Measurements from ENCODE around the gene ATXN7L1. TPM values are rescaled to one million over a fixed set of nuclear protein-coding genes. Genes with fewer than 3 reads are reported as not detected.

The ATXN7L1 gene
- total and polyA plus RNA-seq, 2 of the 8 experiments (the other 6 are each of a cell fraction or from before 2014, with no cell fraction given) = 14.3 to 34.0 TPM

DNA sequence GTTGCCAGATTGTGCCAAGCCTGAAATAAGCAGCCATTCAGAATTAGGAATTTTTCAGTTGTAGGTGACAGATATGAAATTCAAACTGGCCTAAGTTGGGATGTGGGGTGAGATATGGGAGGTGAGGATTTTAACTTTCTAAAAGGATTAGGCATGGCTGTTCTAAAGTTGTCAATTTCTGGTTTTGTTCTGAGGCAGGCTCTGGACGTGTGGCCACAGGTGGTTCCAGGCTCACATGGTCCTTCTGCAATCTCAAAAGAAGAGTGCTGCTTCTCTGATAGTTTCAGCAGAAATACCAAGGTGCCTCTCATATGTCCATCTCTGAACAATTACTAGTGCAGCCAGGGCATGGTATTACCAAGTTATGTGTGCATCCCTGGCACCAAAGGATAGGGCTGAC lies 316.5 kb downstream of the ATXN7L1 start:
- H2BK120ac ChIP-seq (replicated peaks; ENCODE audit: low read depth, low read length) = no peak overlapping the region
- WGBS, 2 experiments (ENCODE audit: extremely low coverage in 1 of 2, insufficient coverage in 1 of 2, insufficient read length in 1 of 2, insufficient replicate concordance in 2 of 2, low coverage in 1 of 2, low lambda C conversion rate in 2 of 2, missing lambda C conversion rate in 1 of 2) = 93% methylated on average over 1 of the region's 1 CpG; no CpG with 5 or more reads in 1 of the 2 experiments
- no peak overlapping the region for H2AK5ac ChIP-seq (ENCODE audit: low read depth, low read length)
- DNase-seq (ENCODE audit: low read depth in 1 of 2, low spot score in 2 of 2) (no peak), FAIRE-seq (no peak)
- H2BK12ac ChIP-seq (ENCODE audit: low read depth, low read length) = no peak overlapping the region
- H4K5ac ChIP-seq (ENCODE audit: insufficient read length, low read depth, low read length) = no peak overlapping the region
- TF ChIP-seq RFX5 (IDR thresholded peaks at IDR 0.05; ENCODE audit: borderline replicate concordance, low read depth, low read length) (no peak), SIRT6 (IDR thresholded peaks at IDR 0.05; ENCODE audit: low read length) (no peak), EGR1 (IDR thresholded peaks at IDR 0.05; ENCODE audit: borderline replicate concordance, low read depth, low read length) (no peak), TAF7 (optimal IDR thresholded peaks at IDR 0.05; ENCODE audit: borderline replicate concordance, low read depth, low read length) (no peak), KDM5A (IDR thresholded peaks at IDR 0.05; ENCODE audit: low read length) (no peak), POLR2AphosphoS5 (IDR thresholded peaks at IDR 0.05; ENCODE audit: low read depth, low read length) (no peak), SIX5 (IDR thresholded peaks at IDR 0.05; ENCODE audit: low read depth, low read length) (no peak), CTBP2 (IDR thresholded peaks at IDR 0.05; ENCODE audit: borderline replicate concordance, insufficient read depth, insufficient read length, low read length) (no peak), SIN3A (conservative IDR thresholded peaks at IDR 0.05 in 1 of 2, IDR thresholded peaks at IDR 0.05 in 1 of 2; ENCODE audit: low read depth in 1 of 2, low read length in 2 of 2) (no peak), TEAD4 (IDR thresholded peaks at IDR 0.05; ENCODE audit: low read depth, low read length) (no peak), CREB1 (IDR thresholded peaks at IDR 0.05) (no peak), TCF12 (IDR thresholded peaks at IDR 0.05; ENCODE audit: low read depth, low read length) (no peak), RBBP5 (IDR thresholded peaks at IDR 0.05; ENCODE audit: borderline replicate concordance, low read depth, low read length) (no peak)
- H3K23ac ChIP-seq (ENCODE audit: insufficient read length) = no peak overlapping the region
- no peaks in the 10 kb centered on the region for H3K4me1 ChIP-seq (replicated peaks in 1 of 4; ENCODE audit: control insufficient read depth in 3 of 4, insufficient read depth in 4 of 4, low read length in 3 of 4)
- no peak overlapping the region for H3K56ac ChIP-seq (replicated peaks; ENCODE audit: insufficient read length, low read depth, low read length)
- H2BK15ac ChIP-seq (ENCODE audit: low read length) = no peak overlapping the region
- no peaks in the 10 kb centered on the region for H3K23me2 ChIP-seq (ENCODE audit: low read depth, low read length)
- H4K8ac ChIP-seq (ENCODE audit: extremely low read depth, insufficient read depth, low read length) = no peak overlapping the region
- no peaks in the 10 kb centered on the region for H3K79me2 ChIP-seq (ENCODE audit: control insufficient read depth in 1 of 2, insufficient read depth in 2 of 2, low read length in 2 of 2)
- H3K9ac ChIP-seq (replicated peaks in 1 of 4; ENCODE audit: extremely low read depth in 1 of 4, low read depth in 3 of 4, low read length in 3 of 4) = no peak overlapping the region
- no peak overlapping the region for H3K4ac ChIP-seq (replicated peaks; ENCODE audit: insufficient read length, low read depth, low read length)
- H2BK5ac ChIP-seq (ENCODE audit: low read depth, low read length) = no peak overlapping the region
- CTCF ChIA-PET (ENCODE audit: partially characterized antibody) = interaction anchor here (1.0 kb wide), 1 partner anchor 423 kb away, joined by 3 read pairs; no protein-coding TSS in a partner anchor
- peaks cover 3 to 33% (median 16%) of the 10 kb centered on the region in 4 experiments; a peak in 7 of 8 replicates for H3K36me3 ChIP-seq (ENCODE audit: control insufficient read depth in 2 of 4, insufficient read depth in 4 of 4, low read length in 3 of 4)
- H3K9me3 ChIP-seq (ENCODE audit: insufficient read depth in 2 of 2, low read depth in 1 of 2, low read length in 1 of 2) = no peaks in the 10 kb centered on the region
- no peak overlapping the region for H3K4me3 ChIP-seq (ENCODE audit: extremely low read depth in 1 of 4, insufficient read depth in 2 of 4, low read depth in 3 of 4, low read length in 4 of 4)
- H3K27ac ChIP-seq (ENCODE audit: low read depth, low read length) = no peak overlapping the region
- no peak overlapping the region for H2AFZ ChIP-seq (ENCODE audit: low read length)
- H3K14ac ChIP-seq (ENCODE audit: insufficient read length) = no peak overlapping the region
- POLR2A ChIA-PET (ENCODE audit: partially characterized antibody) = no interaction called here
- H4K91ac ChIP-seq (replicated peaks; ENCODE audit: insufficient read length, low read length) = no peak overlapping the region
- no peak overlapping the region for H3K4me2 ChIP-seq (ENCODE audit: insufficient read depth in 1 of 2, low read depth in 2 of 2, low read length in 2 of 2)
- no peaks in the 10 kb centered on the region for H3K27me3 ChIP-seq (replicated peaks in 1 of 4; ENCODE audit: control insufficient read depth in 3 of 4, extremely low read depth in 1 of 4, insufficient read depth in 3 of 4, low read length in 3 of 4)
- no peak overlapping the region for H3K18ac ChIP-seq (ENCODE audit: extremely low read depth, low read length)
- H3K79me1 ChIP-seq (ENCODE audit: low read depth, low read length) = no peaks in the 10 kb centered on the region
- no peaks in the 10 kb centered on the region for H4K20me1 ChIP-seq (replicated peaks in 1 of 2; ENCODE audit: control insufficient read depth in 1 of 2, insufficient read depth in 2 of 2, low read length in 2 of 2)
- no peak overlapping the region for H2BK20ac ChIP-seq (ENCODE audit: low read length)

Measured in H1 (cell line).